Sigmoid colon (tissue), 4 donors: ENCODE results near the gene SLC8A3.

Experiments used
- CTCF ChIP-seq, 4 experiments: fragments of 450-650 bp in 3 of 4; fragments of 200-600 bp in 1 of 4; IDR thresholded peaks; one replicate each; pipeline ENCODE4 v1.5.1; 2016 to 2019; ENCODE audit warnings: antibody characterized with exemption in 4 of 4, mild to moderate bottlenecking in 3 of 4, moderate library complexity in 2 of 4
- EP300 ChIP-seq, 4 donors: sonication (generic); formaldehyde crosslinking; IDR thresholded peaks; one replicate each; pipeline ENCODE4 v1.6.1; 2017; ENCODE audit warnings: antibody characterized with exemption in 4 of 4
- POLR2A ChIP-seq, 2 donors: fragments of 450-650 bp; IDR thresholded peaks; one replicate each; pipeline ENCODE4 v1.6.1; 2016; ENCODE audit warnings: antibody characterized with exemption in 2 of 2, mild to moderate bottlenecking in 2 of 2, moderate library complexity in 2 of 2

GRCh38 chr14:70108419-70108818, 80.3 kb downstream of the SLC8A3 start:
- TF ChIP-seq CTCF (IDR thresholded peaks at IDR 0.05) (no peak), POLR2A (IDR thresholded peaks at IDR 0.05) (no peak), EP300 (IDR thresholded peaks at IDR 0.05) (no peak)
